NCI-H446 treated with DMSO at 0.1 percent for 48 hours (cell line): ENCODE data around the gene PCNA.
"Not testable (repeated sequence)": the region's sequence is repeated elsewhere in the genome, so short reads cannot be mapped to it uniquely, and the experiment has no call there.

ENCODE experiments used
- DNase-seq: peaks from one replicate; lab custom pipeline; 2025; lab: John Stamatoyannopoulos, UW

PCNA gene

GRCh38 chr20:5141615-5142014 lies 21.9 kb upstream of the PCNA start:
- DNase-seq, result no peak

GRCh38 chr20:5140195-5140594 lies 20.4 kb upstream of the PCNA start:
- no peak for DNase-seq

GRCh38 chr20:5136096-5136495 lies 16.3 kb upstream of the PCNA start:
- no peak for DNase-seq

- DNase-seq, result peak; percentile 24
Measured at GRCh38 chr20:5135363-5136012, 15.7 kb upstream of the PCNA start.

GRCh38 chr20:5133998-5134397 lies 14.2 kb upstream of the PCNA start:
- no peak for DNase-seq

GRCh38 chr20:5131502-5131901 lies 11.7 kb upstream of the PCNA start:
- no peak for DNase-seq

GRCh38 chr20:5128886-5129285 lies 9.1 kb upstream of the PCNA start:
- no peak for DNase-seq

- no peak for DNase-seq
Measured at GRCh38 chr20:5127859-5128424, 8.2 kb upstream of the PCNA start.

GRCh38 chr20:5127204-5127858 lies 7.6 kb upstream of the PCNA start:
- DNase-seq, result peak; percentile 13

- DNase-seq, result peak; percentile 98
Measured at GRCh38 chr20:5126512-5127203, 6.9 kb upstream of the PCNA start, which contains the start of gene CDS2. TSS of gene CDS2 (plus strand) at chr20:5127008. CDS start at chr20:5127093, 85 bp downstream.

- no peak for DNase-seq
Measured at GRCh38 chr20:5122873-5123260, 3.1 kb upstream of the PCNA start.

- no peak for DNase-seq
Measured at GRCh38 chr20:5120185-5120476, 373 bp upstream of the PCNA start.

GRCh38 chr20:5119143-5119434 lies 669 bp downstream of the PCNA start:
- no peak for DNase-seq

- no peak for DNase-seq
Measured at GRCh38 chr20:5118220-5119142, 1.3 kb downstream of the PCNA start.

- DNase-seq, result no peak
Measured at GRCh38 chr20:5116875-5117274, 2.9 kb downstream of the PCNA start.

GRCh38 chr20:5114403-5114802 lies 5.4 kb downstream of the PCNA start:
- DNase-seq, result no peak

GRCh38 chr20:5113615-5113986 lies 6.2 kb downstream of the PCNA start:
- no peak for DNase-seq

GRCh38 chr20:5109276-5109675 lies 10.5 kb downstream of the PCNA start:
- no peak for DNase-seq

GRCh38 chr20:5104479-5104878 lies 15.3 kb downstream of the PCNA start:
- no peak for DNase-seq

GRCh38 chr20:5100684-5101347 lies 18.9 kb downstream of the PCNA start:
- DNase-seq, result no peak

GRCh38 chr20:5099909-5100308 lies 19.8 kb downstream of the PCNA start:
- DNase-seq, result not testable (repeated sequence)

- not testable (repeated sequence) for DNase-seq
Measured at GRCh38 chr20:5099009-5099408, 20.7 kb downstream of the PCNA start.
